Prostate gland (tissue), 2 donors: ENCODE data around the gene AP1G1.

Source experiments
- POLR2A ChIP-seq: fragments of 450-650 bp; IDR thresholded peaks from one replicate; pipeline ENCODE4 v1.6.1; 2016; ENCODE audit warnings: antibody characterized with exemption, mild to moderate bottlenecking
- TF ChIP-seq, protein P1 (sequence below), 4 experiments: fragments of 200-600 bp in 2 of 4; fragments of 450-650 bp in 2 of 4; sonication (generic) in 2 of 4; IDR thresholded peaks; 1 replicate in 3 of 4; 2 replicates in 1 of 4; pipeline ENCODE4 v1.5.1; 2016 to 2019; ENCODE audit warnings: antibody characterized with exemption in 4 of 4, mild to moderate bottlenecking in 2 of 4, moderate library complexity in 2 of 4

DNA sequence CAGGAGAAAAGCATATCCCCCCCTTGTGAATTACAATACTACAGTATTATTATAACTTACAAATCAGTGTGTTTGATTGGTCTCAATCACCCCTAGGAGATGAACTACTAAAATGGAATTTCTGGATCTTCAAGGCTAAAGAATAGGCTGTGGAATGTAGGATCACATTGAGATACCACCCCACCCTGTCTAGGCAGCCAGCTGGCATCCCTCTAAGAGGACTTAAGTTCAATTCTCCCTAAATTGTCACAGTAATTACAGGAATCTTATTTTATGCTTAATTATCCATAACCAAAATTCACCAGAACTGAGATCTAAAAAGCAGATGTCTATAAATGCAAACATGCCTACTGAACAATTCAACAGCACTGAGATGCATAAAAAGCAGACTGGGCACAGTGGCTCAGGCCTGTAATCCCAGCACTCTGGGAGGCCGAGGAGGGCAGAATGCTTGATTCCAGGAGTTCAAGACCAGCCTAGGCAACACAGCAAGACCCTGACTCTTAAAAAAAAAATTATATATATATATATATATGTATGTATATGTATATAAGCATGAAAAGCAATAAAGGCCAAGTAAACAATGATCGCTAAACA, 12.0 kb downstream of the AP1G1 start:
- TF ChIP-seq, protein P1, sequence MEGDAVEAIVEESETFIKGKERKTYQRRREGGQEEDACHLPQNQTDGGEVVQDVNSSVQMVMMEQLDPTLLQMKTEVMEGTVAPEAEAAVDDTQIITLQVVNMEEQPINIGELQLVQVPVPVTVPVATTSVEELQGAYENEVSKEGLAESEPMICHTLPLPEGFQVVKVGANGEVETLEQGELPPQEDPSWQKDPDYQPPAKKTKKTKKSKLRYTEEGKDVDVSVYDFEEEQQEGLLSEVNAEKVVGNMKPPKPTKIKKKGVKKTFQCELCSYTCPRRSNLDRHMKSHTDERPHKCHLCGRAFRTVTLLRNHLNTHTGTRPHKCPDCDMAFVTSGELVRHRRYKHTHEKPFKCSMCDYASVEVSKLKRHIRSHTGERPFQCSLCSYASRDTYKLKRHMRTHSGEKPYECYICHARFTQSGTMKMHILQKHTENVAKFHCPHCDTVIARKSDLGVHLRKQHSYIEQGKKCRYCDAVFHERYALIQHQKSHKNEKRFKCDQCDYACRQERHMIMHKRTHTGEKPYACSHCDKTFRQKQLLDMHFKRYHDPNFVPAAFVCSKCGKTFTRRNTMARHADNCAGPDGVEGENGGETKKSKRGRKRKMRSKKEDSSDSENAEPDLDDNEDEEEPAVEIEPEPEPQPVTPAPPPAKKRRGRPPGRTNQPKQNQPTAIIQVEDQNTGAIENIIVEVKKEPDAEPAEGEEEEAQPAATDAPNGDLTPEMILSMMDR (IDR thresholded peaks at IDR 0.05), result no peak
- no peak for TF ChIP-seq POLR2A
